ENCODE results near the gene APBA2.

Gene APBA2

DNA sequence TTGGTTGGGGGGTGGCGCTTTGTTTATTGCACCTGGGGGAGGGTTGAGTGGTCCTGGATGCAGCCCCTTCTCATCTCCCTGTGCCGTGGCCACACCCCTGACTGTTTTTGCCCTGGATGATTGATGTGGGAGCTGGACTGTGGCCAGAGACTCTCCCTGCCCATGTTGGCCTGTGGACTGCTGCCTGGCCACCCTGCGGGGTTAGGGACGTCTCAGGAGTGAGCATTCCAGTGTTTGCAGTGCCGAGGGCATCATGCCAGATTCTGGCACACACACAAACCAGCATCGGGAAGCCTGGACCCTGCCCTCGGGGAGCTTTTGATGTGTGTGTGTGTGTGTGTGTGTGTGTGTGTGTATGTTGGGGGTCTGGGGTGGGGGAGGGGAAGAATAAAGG is 15.8 kb downstream of the APBA2 start:
- Histone ChIP-seq H3K9me3 (ENCODE audit: severe bottlenecking) (no peaks in the 10 kb centered on the region), H3K27ac (ENCODE audit: poor library complexity, severe bottlenecking) (no peak overlapping the region), H3K4me1 (ENCODE audit: insufficient read depth, poor library complexity, severe bottlenecking) (peaks cover 7% of the 10 kb centered on the region), H3K4me3 (ENCODE audit: severe bottlenecking) (no peak overlapping the region), H3K36me3 (ENCODE audit: low read depth) (no peaks in the 10 kb centered on the region), H3K27me3 (ENCODE audit: insufficient read depth, poor library complexity, severe bottlenecking) (no peaks in the 10 kb centered on the region)
- TF ChIP-seq, protein P1, sequence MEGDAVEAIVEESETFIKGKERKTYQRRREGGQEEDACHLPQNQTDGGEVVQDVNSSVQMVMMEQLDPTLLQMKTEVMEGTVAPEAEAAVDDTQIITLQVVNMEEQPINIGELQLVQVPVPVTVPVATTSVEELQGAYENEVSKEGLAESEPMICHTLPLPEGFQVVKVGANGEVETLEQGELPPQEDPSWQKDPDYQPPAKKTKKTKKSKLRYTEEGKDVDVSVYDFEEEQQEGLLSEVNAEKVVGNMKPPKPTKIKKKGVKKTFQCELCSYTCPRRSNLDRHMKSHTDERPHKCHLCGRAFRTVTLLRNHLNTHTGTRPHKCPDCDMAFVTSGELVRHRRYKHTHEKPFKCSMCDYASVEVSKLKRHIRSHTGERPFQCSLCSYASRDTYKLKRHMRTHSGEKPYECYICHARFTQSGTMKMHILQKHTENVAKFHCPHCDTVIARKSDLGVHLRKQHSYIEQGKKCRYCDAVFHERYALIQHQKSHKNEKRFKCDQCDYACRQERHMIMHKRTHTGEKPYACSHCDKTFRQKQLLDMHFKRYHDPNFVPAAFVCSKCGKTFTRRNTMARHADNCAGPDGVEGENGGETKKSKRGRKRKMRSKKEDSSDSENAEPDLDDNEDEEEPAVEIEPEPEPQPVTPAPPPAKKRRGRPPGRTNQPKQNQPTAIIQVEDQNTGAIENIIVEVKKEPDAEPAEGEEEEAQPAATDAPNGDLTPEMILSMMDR (IDR thresholded peaks at IDR 0.05; ENCODE audit: poor library complexity, severe bottlenecking), result no peak
- DNase-seq (ENCODE audit: low spot score) (peak; percentile 56), ATAC-seq (ENCODE audit: low read depth) (no peak)

DNA sequence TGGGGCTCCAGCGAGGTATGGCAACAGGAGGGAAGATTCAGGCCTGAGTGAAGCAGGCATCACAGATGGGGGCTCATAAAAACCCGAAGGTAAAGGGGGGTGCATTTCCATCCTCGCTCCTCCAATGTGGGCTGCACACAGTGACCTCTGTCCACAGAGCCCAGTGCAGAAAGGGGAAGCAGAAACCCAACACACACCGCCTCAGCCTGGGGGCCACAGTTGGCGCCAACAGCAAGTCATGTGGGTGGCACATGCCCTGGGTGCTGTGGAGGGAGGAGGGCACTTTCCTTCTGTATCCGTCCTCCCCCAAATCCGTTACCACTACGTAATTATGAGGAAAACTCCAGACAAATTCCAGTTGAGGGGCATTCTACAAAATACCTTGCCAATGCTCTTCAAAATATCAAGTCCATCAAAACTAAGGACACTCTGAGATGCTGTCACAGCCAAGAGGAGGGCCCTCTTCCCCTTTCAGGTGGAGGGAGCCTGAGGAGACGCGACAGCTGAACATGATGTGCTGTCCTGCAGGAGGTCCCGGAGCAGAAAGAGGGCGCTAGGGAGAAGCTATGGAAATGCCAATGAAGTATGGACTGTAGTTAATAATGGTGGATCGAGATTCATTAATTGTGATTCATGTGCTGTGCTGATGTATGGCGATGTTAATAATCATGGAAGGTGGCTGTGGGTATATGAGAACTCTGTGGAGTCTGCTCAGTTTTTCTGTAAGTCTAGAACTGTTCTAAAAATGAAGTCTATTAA is 16.4 kb downstream of the APBA2 start:
- TF ChIP-seq, protein P1 (IDR thresholded peaks at IDR 0.05; ENCODE audit: poor library complexity, severe bottlenecking), result no peak

DNA sequence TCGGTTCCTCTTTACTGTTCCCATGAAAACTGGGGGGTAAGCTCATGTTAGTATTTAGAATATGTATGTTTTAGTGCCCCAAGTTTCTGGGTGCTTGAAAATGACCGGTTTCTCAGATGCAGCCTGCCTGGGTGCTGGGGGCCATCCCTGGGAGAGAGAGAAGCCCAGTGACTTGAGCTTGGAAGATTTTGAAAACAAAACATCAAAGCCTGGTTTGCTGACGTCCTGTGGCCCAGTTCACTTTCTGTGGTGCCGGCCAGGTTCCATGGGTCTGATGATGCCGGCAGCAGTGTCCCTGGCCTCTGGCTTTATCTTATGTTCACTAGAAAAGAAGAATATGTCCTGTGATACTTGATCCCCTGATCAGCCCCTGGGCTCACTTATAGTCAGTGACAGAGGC is 17.1 kb downstream of the APBA2 start:
- no peak for ATAC-seq (ENCODE audit: low read depth)
- TF ChIP-seq, protein P1 (IDR thresholded peaks at IDR 0.05; ENCODE audit: poor library complexity, severe bottlenecking), result no peak
- no peak overlapping the region for H3K27ac ChIP-seq (ENCODE audit: poor library complexity, severe bottlenecking)
- DNase-seq (ENCODE audit: low spot score), result no peak
- H3K36me3 ChIP-seq (ENCODE audit: low read depth), result no peaks in the 10 kb centered on the region
- no peaks in the 10 kb centered on the region for H3K9me3 ChIP-seq (ENCODE audit: severe bottlenecking)
- H3K27me3 ChIP-seq (ENCODE audit: insufficient read depth, poor library complexity, severe bottlenecking), result no peaks in the 10 kb centered on the region
- H3K4me1 ChIP-seq (ENCODE audit: insufficient read depth, poor library complexity, severe bottlenecking), result no peaks in the 10 kb centered on the region
- no peak overlapping the region for H3K4me3 ChIP-seq (ENCODE audit: severe bottlenecking)

More for the DNA sequence above, 16.4 kb downstream of the APBA2 start:
- H3K4me1 ChIP-seq (ENCODE audit: insufficient read depth, poor library complexity, severe bottlenecking), result peaks cover 1% of the 10 kb centered on the region
- peak; percentile 48 for DNase-seq (ENCODE audit: low spot score)
- no peaks in the 10 kb centered on the region for H3K36me3 ChIP-seq (ENCODE audit: low read depth)
- H3K27me3 ChIP-seq (ENCODE audit: insufficient read depth, poor library complexity, severe bottlenecking), result no peaks in the 10 kb centered on the region
- no peak for ATAC-seq (ENCODE audit: low read depth)
- H3K9me3 ChIP-seq (ENCODE audit: severe bottlenecking), result no peaks in the 10 kb centered on the region
- no peak overlapping the region for H3K27ac ChIP-seq (ENCODE audit: poor library complexity, severe bottlenecking)
- H3K4me3 ChIP-seq (ENCODE audit: severe bottlenecking), result no peak overlapping the region

DNA sequence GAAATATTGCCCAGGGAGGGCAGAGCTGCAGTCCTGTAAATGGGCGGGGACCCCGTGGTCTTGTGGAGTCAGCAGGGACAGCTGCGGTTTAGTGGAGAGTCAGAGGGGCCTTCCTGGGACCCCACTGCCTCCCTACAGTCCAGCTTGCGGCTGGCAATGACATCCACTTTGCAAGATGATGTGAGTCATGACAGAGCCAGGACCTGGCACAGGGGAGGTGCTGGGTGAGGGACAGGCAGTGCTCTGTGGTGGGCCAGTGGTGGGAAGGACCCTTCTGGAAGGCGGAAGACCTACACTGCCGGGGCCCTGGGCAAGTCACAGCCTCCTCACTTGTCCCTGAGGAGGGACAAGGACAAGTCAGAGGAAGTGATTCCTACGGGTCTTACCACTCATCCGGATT is 17.8 kb downstream of the APBA2 start:
- H3K27me3 ChIP-seq (ENCODE audit: insufficient read depth, poor library complexity, severe bottlenecking), result no peaks in the 10 kb centered on the region
- no peaks in the 10 kb centered on the region for H3K36me3 ChIP-seq (ENCODE audit: low read depth)
- no peak for ATAC-seq (ENCODE audit: low read depth)
- DNase-seq (ENCODE audit: low spot score), result peak; percentile 54
- H3K9me3 ChIP-seq (ENCODE audit: severe bottlenecking), result no peaks in the 10 kb centered on the region
- H3K4me1 ChIP-seq (ENCODE audit: insufficient read depth, poor library complexity, severe bottlenecking), result no peaks in the 10 kb centered on the region
- no peak overlapping the region for H3K4me3 ChIP-seq (ENCODE audit: severe bottlenecking)
- TF ChIP-seq, protein P1 (IDR thresholded peaks at IDR 0.05; ENCODE audit: poor library complexity, severe bottlenecking), result no peak
- no peak overlapping the region for H3K27ac ChIP-seq (ENCODE audit: poor library complexity, severe bottlenecking)

DNA sequence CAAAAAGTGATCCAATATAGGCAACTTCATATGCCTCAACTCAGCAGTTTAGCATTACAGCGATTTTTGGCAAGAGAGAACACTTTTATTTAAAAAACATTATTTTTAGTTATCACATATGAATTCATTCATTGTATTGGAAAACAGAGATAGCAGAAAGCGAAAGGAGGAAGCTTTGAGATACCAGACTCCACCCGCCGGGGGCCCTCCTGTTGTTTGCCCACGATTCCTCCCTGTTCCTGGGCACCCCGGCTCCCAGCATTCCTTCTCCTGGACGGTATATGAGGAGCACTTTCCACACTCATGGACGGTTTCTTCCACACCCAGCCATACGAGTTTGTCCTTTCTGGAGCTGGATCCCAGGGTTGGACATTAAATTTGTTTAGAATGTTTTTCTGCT is 18.2 kb downstream of the APBA2 start:
- no peaks in the 10 kb centered on the region for H3K9me3 ChIP-seq (ENCODE audit: severe bottlenecking)
- DNase-seq (ENCODE audit: low spot score) (no peak), ATAC-seq (ENCODE audit: low read depth) (no peak)
- H3K4me1 ChIP-seq (ENCODE audit: insufficient read depth, poor library complexity, severe bottlenecking), result no peaks in the 10 kb centered on the region
- TF ChIP-seq, protein P1 (IDR thresholded peaks at IDR 0.05; ENCODE audit: poor library complexity, severe bottlenecking), result no peak
- no peaks in the 10 kb centered on the region for H3K36me3 ChIP-seq (ENCODE audit: low read depth)
- H3K4me3 ChIP-seq (ENCODE audit: severe bottlenecking), result no peak overlapping the region
- no peaks in the 10 kb centered on the region for H3K27me3 ChIP-seq (ENCODE audit: insufficient read depth, poor library complexity, severe bottlenecking)
- no peak overlapping the region for H3K27ac ChIP-seq (ENCODE audit: poor library complexity, severe bottlenecking)
